Brain microvascular endothelial cell (primary cell): ENCODE results near the gene SPATS2L.

Experiments used
- DNase-seq: peaks from one replicate; pipeline ENCODE4 v3.0.0-alpha.2; 2020
- H3K27ac ChIP-seq: fragments of 250-450 bp; sonication (Bioruptor Pico); 2 replicates; pipeline ENCODE4 v1.5.1; 2020; ENCODE audit warnings: mild to moderate bottlenecking, moderate library complexity
- H3K27me3 ChIP-seq: fragments of 250-450 bp; sonication (Bioruptor Pico); replicated peaks from 2 replicates; pipeline ENCODE4 v1.5.1; 2020; ENCODE audit warnings: mild to moderate bottlenecking
- H3K36me3 ChIP-seq: fragments of 250-450 bp; sonication (Bioruptor Pico); replicated peaks from 2 replicates; pipeline ENCODE4 v1.5.1; 2020; ENCODE audit warnings: mild to moderate bottlenecking
- H3K4me3 ChIP-seq: 2 replicates; pipeline ENCODE4 v1.5.1; 2011; ENCODE audit warnings: low read depth, mild to moderate bottlenecking, control low read depth, low read length, moderate library complexity
- CTCF ChIP-seq: IDR thresholded peaks from 2 replicates; pipeline ENCODE4 v1.5.1; 2011; ENCODE audit warnings: low read depth, mild to moderate bottlenecking, moderate library complexity, low read length, control low read depth, inconsistent platforms; ENCODE audit errors: missing control alignments
- in situ Hi-C: cut with HindIII; loops from 2 replicates; pipeline ENCODE4 v1.10.0; 2017; ENCODE audit warnings: low sequenced_read_pairs, low pct_ligation_motif_present

The SPATS2L gene

GRCh38 chr2:200446612-200447011 lies 140.1 kb downstream of the SPATS2L start:
- no peak for TF ChIP-seq CTCF
- no peak for DNase-seq
- H3K27me3 ChIP-seq = no peaks in the 10 kb centered on the region
- H3K36me3 ChIP-seq = peaks cover 9% of the 10 kb centered on the region
- H3K4me3 ChIP-seq = no peak overlapping the region
- no peak overlapping the region for H3K27ac ChIP-seq
- in situ Hi-C loops = no loop called here

DNA sequence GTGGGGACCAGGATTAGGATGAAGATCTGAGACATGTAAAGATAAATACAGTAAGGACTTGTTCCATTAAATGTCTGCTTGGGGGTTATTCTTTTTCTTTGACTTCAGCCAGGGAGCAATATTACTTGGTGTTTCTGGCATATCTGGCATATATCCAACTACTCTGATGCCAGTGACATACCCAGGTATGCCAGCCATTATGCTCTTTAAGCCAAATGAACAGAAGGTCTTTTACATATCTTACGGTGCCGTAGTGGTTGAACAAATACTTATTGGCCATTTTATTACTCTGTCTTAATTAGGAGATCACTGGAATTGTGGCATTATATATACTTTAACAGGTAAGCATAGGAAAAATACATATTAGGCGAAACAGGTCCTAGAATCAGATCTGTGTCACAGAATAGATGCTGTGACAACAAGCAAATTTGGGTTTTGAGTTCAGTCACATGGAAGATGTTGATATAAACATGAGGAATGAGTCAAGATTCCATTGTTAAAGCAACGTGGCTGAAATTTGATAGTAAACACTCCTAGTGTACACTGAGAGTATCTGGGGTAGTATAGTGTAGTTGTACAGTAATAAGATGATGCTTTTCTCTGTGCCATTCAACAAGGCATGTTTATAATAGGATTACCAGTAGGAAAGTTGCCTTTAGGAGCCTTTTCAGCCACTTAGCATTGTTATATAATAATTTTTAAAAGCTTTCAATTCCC lies 140.8 kb downstream of the SPATS2L start:
- no peak overlapping the region for H3K27ac ChIP-seq
- no peak for TF ChIP-seq CTCF
- in situ Hi-C loops = no loop called here
- H3K36me3 ChIP-seq = peaks cover 9% of the 10 kb centered on the region
- DNase-seq = no peak
- no peak overlapping the region for H3K4me3 ChIP-seq
- no peaks in the 10 kb centered on the region for H3K27me3 ChIP-seq

DNA sequence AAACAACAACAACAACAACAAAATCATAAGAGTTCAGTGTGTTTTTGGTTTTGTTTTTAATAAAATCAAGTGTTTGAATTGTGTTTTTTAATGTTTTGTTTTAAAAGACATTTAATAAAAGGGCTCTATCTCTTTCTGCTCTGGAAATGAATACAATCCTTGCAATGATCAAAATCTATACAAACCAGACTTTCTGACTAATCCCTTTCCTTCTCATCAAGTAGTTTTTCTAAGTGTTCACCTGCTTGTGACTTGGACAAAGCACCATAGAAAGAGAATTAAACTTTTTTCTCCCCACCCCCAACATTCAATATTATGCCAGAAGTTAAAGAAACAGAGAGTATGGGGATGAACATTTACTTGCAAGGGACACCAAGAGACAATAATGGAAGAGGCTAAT lies 142.0 kb downstream of the SPATS2L start:
- Histone ChIP-seq H3K36me3 (peaks cover 9% of the 10 kb centered on the region), H3K4me3 (no peak overlapping the region), H3K27ac (no peak overlapping the region), H3K27me3 (no peaks in the 10 kb centered on the region)
- no peak for TF ChIP-seq CTCF
- in situ Hi-C loops = no loop called here
- DNase-seq = no peak

DNA sequence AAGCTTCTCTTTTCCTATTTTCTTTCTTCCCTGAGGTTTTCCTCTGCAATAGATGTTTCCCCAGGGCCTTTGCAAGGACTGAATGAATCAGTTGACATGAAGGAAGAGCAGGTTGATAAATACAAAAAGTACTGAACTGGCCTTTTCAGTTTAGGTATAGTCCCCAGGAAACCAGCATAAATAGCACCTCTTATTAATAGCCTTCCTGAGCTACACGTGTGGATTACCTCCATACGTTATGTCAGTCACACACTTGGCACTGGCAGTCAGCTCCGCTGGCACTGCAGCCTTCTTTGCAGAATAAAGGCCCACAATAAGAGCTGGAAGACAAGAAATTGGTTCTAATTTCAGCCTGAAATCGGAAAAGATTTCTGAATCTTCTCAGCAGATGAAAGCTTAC lies 142.7 kb downstream of the SPATS2L start:
- in situ Hi-C loops = no loop called here
- Histone ChIP-seq H3K27me3 (no peaks in the 10 kb centered on the region), H3K36me3 (peaks cover 9% of the 10 kb centered on the region), H3K4me3 (no peak overlapping the region), H3K27ac (no peak overlapping the region)
- no peak for TF ChIP-seq CTCF
- no peak for DNase-seq

DNA sequence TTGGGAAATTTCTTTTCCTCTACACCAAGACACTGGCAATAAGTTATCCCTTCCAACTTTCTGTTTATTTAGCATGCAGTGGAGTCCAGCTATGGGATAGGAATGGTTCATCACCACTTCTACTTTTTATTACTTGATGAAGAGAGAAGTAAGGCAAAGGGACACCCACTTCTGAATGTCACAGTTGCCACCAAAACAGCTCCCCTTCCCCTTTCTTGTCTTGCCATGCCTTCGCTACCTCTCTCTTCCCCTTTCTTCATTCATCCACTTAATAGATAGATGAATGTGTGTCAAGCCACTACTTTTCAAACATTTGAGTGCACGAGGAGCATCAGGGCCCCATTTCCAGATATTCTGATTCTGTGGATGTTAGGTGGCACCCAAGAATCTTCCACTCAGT lies 143.8 kb downstream of the SPATS2L start:
- peaks cover 9% of the 10 kb centered on the region for H3K36me3 ChIP-seq
- H3K4me3 ChIP-seq = no peak overlapping the region
- H3K27me3 ChIP-seq = no peaks in the 10 kb centered on the region
- in situ Hi-C loops = no loop called here
- no peak for DNase-seq
- H3K27ac ChIP-seq = no peak overlapping the region
- TF ChIP-seq CTCF = no peak

DNA sequence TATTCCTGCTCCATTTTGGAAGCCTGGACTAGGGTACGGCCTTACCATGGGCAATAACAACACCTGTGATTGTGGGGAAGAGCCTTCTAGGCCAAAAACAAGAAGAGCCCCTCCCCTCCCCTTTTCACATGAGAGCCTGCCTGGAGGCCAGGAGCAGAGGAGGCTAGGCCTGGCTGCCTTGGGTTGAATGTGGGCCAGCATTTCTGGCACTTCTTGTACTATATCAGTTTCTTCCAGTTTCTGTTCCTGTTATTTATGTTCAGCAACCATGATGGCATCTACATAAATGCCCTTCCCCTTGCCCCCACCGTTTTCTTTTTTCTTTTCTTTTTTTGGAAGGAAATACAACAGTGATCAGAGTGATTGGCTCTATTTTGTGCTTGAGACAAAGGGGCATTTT lies 145.0 kb downstream of the SPATS2L start:
- peaks cover 6% of the 10 kb centered on the region for H3K36me3 ChIP-seq
- no peak for TF ChIP-seq CTCF
- H3K4me3 ChIP-seq = no peak overlapping the region
- no peak for DNase-seq
- no peaks in the 10 kb centered on the region for H3K27me3 ChIP-seq
- no peak overlapping the region for H3K27ac ChIP-seq
- in situ Hi-C loops = no loop called here
